K562 (cell line): ENCODE data around the gene XRCC2. TPM values are rescaled to one million over a fixed set of nuclear protein-coding genes. Genes with fewer than 3 reads are reported as not detected.

Source experiments
- BHLHE40 ChIP-seq: IDR thresholded peaks from 2 replicates; pipeline ENCODE4 v1.6.1; 2011; ENCODE audit warnings: low read length, improper control_type of control experiment
- C11orf30 ChIP-seq: fragments of 450-650 bp; IDR thresholded peaks from 2 replicates; pipeline ENCODE4 v1.6.1; 2016; ENCODE audit warnings: low read depth, mild to moderate bottlenecking
- CBFA2T2 ChIP-seq: fragments of 450-650 bp; conservative IDR thresholded peaks from 2 replicates; pipeline ENCODE4 v1.6.1; 2017; ENCODE audit warnings: mild to moderate bottlenecking
- CEBPG ChIP-seq, 3 experiments: fragments of 200-800 bp in 1 of 3; sonication (Bioruptor generic) in 1 of 3; sonication (generic) in 1 of 3; formaldehyde crosslinking in 1 of 3; IDR thresholded peaks in 2 of 3; conservative IDR thresholded peaks in 1 of 3; 2 replicates each; pipeline versions ENCODE4 v1.6.1 to v1.8.0; 2016 to 2022; ENCODE audit warnings: missing compliant biosample characterization in 2 of 3, missing genetic modification characterization in 2 of 3, mild to moderate bottlenecking in 1 of 3, missing genetic modification reagents in 1 of 3
- DMBX1 ChIP-seq: fragments of 250-450 bp; sonication (Bioruptor Pico); IDR thresholded peaks from 2 replicates; pipeline ENCODE4 v1.8.0; 2022; ENCODE audit warnings: inconsistent platforms, mild to moderate bottlenecking, moderate library complexity, borderline replicate concordance
- FOSL1 ChIP-seq: fragments of 200-800 bp; sonication (Bioruptor generic); conservative IDR thresholded peaks from 2 replicates; pipeline ENCODE4 v1.6.1; 2016; ENCODE audit warnings: missing genetic modification characterization, missing compliant biosample characterization
- GABPB2 ChIP-seq: fragments of 250-450 bp; sonication (Bioruptor Pico); conservative IDR thresholded peaks from 2 replicates; pipeline ENCODE4 v1.5.1; 2021; ENCODE audit warnings: mild to moderate bottlenecking
- KAT7 ChIP-seq: sonication (generic); formaldehyde crosslinking; IDR thresholded peaks from 2 replicates; pipeline ENCODE4 v1.8.0; 2022; ENCODE audit warnings: missing genetic modification reagents, mild to moderate bottlenecking, borderline replicate concordance
- MAFG ChIP-seq: fragments of 450-650 bp; conservative IDR thresholded peaks from 2 replicates; pipeline ENCODE4 v1.6.1; 2016; ENCODE audit warnings: missing genetic modification characterization, missing compliant biosample characterization
- MYNN ChIP-seq, 2 experiments: sonication (generic); formaldehyde crosslinking in 1 of 2; IDR thresholded peaks; 2 replicates each; pipeline versions ENCODE4 v1.5.0 to v1.6.1; 2016 to 2020; ENCODE audit warnings: antibody characterized with exemption in 1 of 2, missing genetic modification reagents in 1 of 2
- NFRKB ChIP-seq: fragments of 450-650 bp; IDR thresholded peaks from 2 replicates; pipeline ENCODE4 v1.6.1; 2016; ENCODE audit warnings: low read depth
- RBM14 ChIP-seq: fragments of 200-400 bp; formaldehyde crosslinking; IDR thresholded peaks from 2 replicates; pipeline ENCODE4 v1.6.1; 2018; ENCODE audit warnings: low read depth, mild to moderate bottlenecking, low read length, moderate library complexity, borderline replicate concordance; ENCODE audit not compliant: insufficient read depth
- RREB1 ChIP-seq: fragments of 250-450 bp; sonication (Bioruptor Pico); IDR thresholded peaks from 2 replicates; pipeline ENCODE4 v1.4.0; 2020
- SRSF9 ChIP-seq: fragments of 200-400 bp; formaldehyde crosslinking; IDR thresholded peaks from 2 replicates; pipeline ENCODE4 v1.6.1; 2017; ENCODE audit warnings: low read depth, low read length, borderline replicate concordance
- ZBED1 ChIP-seq: IDR thresholded peaks from 2 replicates; pipeline ENCODE4 v1.6.1; 2014
- ZBTB11 ChIP-seq, 3 experiments: fragments of 200-800 bp in 1 of 3; fragments of 250-450 bp in 1 of 3; fragments of 450-650 bp in 1 of 3; sonication (Bioruptor Pico) in 1 of 3; sonication (Bioruptor generic) in 1 of 3; formaldehyde crosslinking in 1 of 3; IDR thresholded peaks; 2 replicates each; pipeline versions ENCODE4 v1.6.1 to v1.8.0; 2016 to 2022; ENCODE audit warnings: mild to moderate bottlenecking in 2 of 3, missing genetic modification characterization in 2 of 3, missing compliant biosample characterization in 1 of 3, moderate library complexity in 1 of 3
- ZNF239 ChIP-seq: fragments of 250-450 bp; sonication (Bioruptor Pico); IDR thresholded peaks from 2 replicates; pipeline ENCODE4 v1.4.0; 2020; ENCODE audit warnings: mild to moderate bottlenecking
- polyA plus RNA-seq, 8 experiments: library from polyadenylated mRNA; depleted of rRNA in 4 of 8; stranded (reverse) in 5 of 8; unstranded in 3 of 8; fragments of >200 nt; fragmentation: Nextera tagmentation in 2 of 8; fragmentation: Illumina TruSeq in 1 of 8; extraction: Ambion mirVana in 2 of 8; extraction: Trizol in 1 of 8; gene quantifications; 2 replicates each; pipeline versions ENCODE4 v1.2.1 to v1.2.3, GENCODE V29; 2011 to 2014; ENCODE audit warnings: inconsistent platforms in 1 of 8, missing spikeins in 1 of 8
- total RNA-seq, 7 experiments: library from RNA; depleted of rRNA in 6 of 7; stranded (reverse); fragments of >200 nt in 6 of 7; fragmentation: Illumina TruSeq in 2 of 7; extraction: Trizol in 2 of 7; gene quantifications; 2 replicates each; pipeline versions ENCODE4 v1.2.1 to v1.2.3, GENCODE V29; 2011 to 2021; ENCODE audit warnings: low replicate concordance in 1 of 7
- TF ChIP-seq, protein P1 (sequence below): fragments of 450-650 bp; formaldehyde crosslinking; IDR thresholded peaks from 2 replicates; pipeline ENCODE4 v1.4.0; 2022; ENCODE audit warnings: missing genetic modification characterization

Gene XRCC2
- total and polyA plus RNA-seq, 9 of the 15 experiments (the other 6 are each of a cell fraction or from before 2014, with no cell fraction given) = 16.2 to 58.0 (median 39.8) TPM

- TF ChIP-seq RREB1 (CRISPR knock-in tag) (no peak), C11orf30 (0 out of 2 replicates have a peak, but pooled peaks have one; percentile 6), ZNF239 (CRISPR knock-in tag) (peak; percentile 99), CBFA2T2 (no peak), SRSF9 (no peak), MAFG (tag) (peak; percentile 62), ZBTB11 (CRISPR knock-in tag; IDR thresholded peaks at IDR 0.05) (no peak), BHLHE40 (no peak), KAT7 (CRISPR knock-in tag) (no peak), RBM14 (no peak), FOSL1 (no peak), MYNN (IDR thresholded peaks at IDR 0.05) (no peak), MYNN (CRISPR knock-in tag; IDR thresholded peaks at IDR 0.05) (no peak), ZBED1 (no peak), NFRKB (no peak), CEBPG (CRISPR knock-in tag; IDR thresholded peaks at IDR 0.05) (no peak), CEBPG (tag; conservative IDR thresholded peaks at IDR 0.05 in 1 of 2, IDR thresholded peaks at IDR 0.05 in 1 of 2) (peak; percentile 64 to 76), GABPB2 (no peak), DMBX1 (CRISPR knock-in tag) (no peak)
- TF ChIP-seq, protein P1, sequence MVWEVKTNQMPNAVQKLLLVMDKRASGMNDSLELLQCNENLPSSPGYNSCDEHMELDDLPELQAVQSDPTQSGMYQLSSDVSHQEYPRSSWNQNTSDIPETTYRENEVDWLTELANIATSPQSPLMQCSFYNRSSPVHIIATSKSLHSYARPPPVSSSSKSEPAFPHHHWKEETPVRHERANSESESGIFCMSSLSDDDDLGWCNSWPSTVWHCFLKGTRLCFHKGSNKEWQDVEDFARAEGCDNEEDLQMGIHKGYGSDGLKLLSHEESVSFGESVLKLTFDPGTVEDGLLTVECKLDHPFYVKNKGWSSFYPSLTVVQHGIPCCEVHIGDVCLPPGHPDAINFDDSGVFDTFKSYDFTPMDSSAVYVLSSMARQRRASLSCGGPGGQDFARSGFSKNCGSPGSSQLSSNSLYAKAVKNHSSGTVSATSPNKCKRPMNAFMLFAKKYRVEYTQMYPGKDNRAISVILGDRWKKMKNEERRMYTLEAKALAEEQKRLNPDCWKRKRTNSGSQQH (CRISPR knock-in tag) = no peak
These were observed 58.9 kb downstream of the XRCC2 start (continued) for GRCh38 chr7:152617056-152617455.
